Stimulated activated CD4-positive, alpha-beta T cell treated with anti-CD3 and anti-CD28 coated beads, Interleukin-15, amount 100 ng/mL, for 1 hour (primary cell): ENCODE data around the gene CTAGE15.
"Not testable (repeated sequence)": the region's sequence is repeated elsewhere in the genome, so short reads cannot be mapped to it uniquely, and the experiment has no call there.

Experiments
- DNase-seq, 2 donors: peaks; one replicate each; pipeline ENCODE4 v3.0.0-alpha.2; 2020; ENCODE audit warnings: low read depth in 1 of 2, low spot score in 1 of 2

Gene CTAGE15

GRCh38 chr7:143621175-143621574 lies 49.6 kb downstream of the CTAGE15 start:
- not testable (repeated sequence) for DNase-seq

- DNase-seq, result not testable (repeated sequence)
Measured at GRCh38 chr7:143622130-143622529, 50.5 kb downstream of the CTAGE15 start.
